Raji (cell line): ENCODE data around the gene EZH1.

Source experiments
- POLR2A ChIP-seq: IDR thresholded peaks from 2 replicates; pipeline ENCODE4 v1.6.1; 2011; ENCODE audit warnings: low read depth, low read length, control low read depth; ENCODE audit not compliant: insufficient read depth

EZH1 gene

DNA sequence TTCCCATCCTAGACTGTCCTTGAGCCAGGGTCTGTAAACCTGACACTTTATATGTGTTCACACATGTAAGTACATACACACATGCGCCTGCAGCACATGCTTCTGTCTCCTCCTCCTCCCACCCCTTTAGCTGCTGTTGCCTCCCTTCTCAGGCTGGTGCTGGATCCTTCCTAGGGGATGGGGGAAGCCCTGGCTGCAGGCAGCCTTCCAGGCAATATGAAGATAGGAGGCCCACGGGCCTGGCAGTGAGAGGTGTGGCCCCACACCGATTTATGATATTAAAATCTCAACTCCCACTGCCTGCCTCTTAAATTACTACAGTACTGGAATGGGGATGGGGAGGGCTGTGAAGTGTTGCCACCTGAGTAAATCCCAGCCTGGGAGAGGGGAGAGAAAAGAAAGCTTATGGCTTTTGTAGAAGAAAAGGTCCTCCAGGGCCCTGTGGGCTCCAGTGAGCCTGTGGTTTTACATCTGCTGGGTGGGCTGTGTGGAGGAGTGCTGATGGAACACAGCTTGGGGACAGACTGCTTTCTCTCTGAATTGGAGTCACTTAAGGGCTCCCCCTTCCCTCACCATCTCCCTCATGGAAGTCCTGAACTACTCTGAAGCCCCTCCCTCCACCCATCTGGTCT, 34.6 kb upstream of the EZH1 start:
- TF ChIP-seq POLR2A, result no peak

- no peak for TF ChIP-seq POLR2A
Observed at GRCh38 chr17:42778570-42778969, 33.7 kb upstream of the EZH1 start.

DNA sequence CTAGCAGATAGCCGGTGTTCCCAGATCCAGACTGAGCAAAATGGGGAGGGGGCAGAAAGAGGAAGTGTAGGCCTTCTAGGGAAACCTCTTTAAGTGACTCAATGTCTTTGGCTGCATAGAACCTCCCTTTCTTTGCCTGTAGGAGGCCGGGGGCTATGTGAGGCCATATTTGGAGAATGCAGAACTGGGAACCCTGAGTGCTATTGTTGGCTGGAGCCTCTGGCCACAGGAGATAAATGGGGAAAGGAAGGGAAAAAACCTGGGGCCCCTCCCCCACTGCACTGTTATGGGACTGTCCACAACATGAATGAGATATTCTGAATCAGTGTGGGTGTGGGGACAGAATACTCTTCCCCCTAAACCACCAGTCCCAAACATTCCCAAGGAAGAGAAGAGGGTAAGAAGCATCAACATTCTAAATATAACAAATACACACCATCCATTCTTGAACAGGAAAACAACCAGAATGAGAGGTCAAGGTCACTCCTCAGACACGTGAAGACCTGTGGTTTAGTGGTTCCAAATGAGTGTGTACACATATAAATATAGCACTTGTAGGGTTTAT, 30.8 kb upstream of the EZH1 start:
- no peak for TF ChIP-seq POLR2A

GRCh38 chr17:42774066-42774745, 29.4 kb upstream of the EZH1 start:
- no peak for TF ChIP-seq POLR2A

DNA sequence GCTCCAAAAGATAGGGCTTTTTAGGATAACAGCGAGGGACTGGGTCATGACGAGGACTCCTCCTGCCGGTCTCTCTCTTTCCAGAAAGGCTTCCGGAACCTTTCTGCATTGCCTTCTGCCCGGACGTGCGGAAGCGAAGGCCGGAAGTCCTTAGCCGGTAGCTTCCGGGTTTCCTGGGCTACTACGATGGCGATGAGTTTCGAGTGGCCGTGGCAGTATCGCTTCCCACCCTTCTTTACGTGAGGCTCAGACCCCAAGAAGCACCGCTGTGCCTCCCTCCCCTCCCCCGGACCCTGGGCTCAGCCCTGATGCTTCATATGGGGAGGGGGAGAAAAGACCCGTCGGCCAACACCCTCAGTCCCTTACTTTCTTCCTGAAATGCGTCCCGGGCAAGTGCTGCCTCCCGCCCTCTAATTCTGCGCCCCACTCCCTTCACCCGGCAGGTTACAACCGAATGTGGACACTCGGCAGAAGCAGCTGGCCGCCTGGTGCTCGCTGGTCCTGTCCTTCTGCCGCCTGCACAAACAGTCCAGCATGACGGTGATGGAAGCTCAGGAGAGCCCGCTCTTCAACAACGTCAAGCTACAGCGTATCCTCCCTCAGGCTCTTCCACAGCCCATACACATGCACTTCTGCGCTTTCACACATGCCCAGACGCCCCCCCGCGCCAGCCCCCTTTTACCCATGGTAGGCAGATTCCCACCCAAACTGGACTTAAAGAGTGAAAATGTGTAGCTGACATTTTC, 28.6 kb upstream of the EZH1 start, which contains the start of gene VPS25:
VPS25 (plus strand) TSS at position 160 of the 746 bp plus-strand sequence; CDS start at position 187, 27 bp downstream.
- TF ChIP-seq POLR2A, result peak; percentile 97

DNA sequence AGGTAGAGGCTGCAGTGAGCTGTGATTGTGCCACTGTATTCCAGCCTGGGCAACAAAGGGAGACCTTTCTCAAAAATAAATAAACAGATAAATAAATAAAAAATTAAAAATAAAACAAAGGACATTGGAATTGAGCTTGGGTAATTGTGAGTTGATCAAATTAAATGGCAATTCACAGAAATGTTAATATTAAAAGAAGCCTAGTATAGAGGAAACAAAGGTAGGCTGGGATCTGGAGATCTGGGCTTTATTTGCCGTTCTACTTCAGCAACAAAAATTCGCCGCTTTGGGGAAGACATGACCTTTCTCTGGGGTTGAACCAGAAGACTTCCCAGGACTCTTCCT, 28.1 kb upstream of the EZH1 start:
- no peak for TF ChIP-seq POLR2A

DNA sequence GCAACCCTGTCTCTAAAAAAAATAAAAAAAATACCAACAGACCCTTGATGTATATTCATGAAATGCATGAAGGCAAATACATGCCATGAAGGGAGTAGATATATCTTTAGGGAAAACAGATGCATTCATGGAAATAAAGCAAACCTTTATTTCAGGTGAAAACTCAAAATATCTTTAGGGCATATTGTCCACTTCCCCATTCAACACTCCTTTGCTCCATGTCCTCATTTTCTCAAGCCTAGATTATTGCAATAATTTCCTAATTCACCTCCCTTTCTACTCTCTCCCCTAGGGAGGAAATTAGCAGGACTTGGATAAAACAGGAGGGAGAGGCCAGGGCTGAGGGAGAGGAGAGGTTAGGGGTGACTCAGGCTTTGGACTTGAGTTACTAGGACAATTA, 22.7 kb upstream of the EZH1 start:
- no peak for TF ChIP-seq POLR2A

GRCh38 chr17:42766124-42766523, 21.3 kb upstream of the EZH1 start:
- TF ChIP-seq POLR2A, result no peak

DNA sequence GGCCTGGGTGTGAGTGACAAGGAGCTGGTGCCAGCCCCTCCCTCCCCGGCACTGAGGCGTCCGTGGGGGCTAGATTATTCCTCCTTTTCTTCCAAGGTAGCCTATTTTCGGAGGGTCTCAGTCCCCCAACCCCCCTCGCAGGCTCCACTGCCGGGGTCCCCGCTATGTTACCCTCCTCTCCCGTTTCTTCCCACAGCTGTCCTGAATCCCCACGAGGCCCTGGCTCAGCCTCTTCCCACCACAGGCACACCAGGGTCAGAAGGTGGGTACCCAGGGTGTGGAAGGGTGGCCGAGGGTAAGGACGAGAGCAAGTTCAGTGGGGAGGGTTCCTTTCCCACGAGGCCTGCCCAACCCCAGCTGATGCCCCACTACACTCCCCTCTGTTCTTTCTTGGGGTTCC, 16.8 kb upstream of the EZH1 start:
- no peak for TF ChIP-seq POLR2A

- TF ChIP-seq POLR2A, result no peak
Observed at GRCh38 chr17:42760652-42761581, 16.1 kb upstream of the EZH1 start, which contains the start of gene RAMP2. Gene RAMP2 (plus strand): TSS chr17:42761227. CDS start chr17:42761262, 35 bp downstream.

DNA sequence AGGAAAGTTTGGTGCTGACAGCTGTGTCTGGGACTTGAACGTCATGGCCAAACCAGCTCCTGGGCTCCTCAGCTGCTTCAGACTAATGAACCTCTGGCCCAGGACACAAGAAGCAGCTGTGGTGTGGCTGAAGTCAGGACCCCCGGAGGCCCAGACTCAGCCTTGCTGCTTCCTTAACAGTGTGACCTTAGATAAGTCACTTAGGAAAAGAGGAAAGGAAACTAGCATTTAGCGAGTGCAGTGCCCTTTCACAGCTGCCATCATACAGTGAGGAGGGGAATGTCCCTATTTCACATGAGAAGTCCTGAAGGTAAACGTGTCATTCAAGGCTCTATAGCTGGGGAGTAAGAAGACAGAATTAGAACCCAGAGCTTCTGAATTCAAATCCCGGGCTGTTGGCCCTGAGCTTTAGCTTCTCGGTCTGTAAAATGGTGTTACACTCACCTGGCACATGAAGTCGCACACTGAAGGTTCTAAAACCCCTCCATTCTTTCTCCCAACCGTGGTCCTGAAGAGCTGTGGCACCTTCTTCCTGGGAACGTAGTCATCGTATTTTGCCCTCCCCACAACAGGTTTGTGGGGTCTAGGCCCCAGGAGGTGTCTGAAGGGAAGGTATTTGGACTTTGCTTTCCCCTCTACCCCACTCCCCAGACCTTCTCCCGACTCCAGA, 15.3 kb upstream of the EZH1 start:
- TF ChIP-seq POLR2A, result no peak

GRCh38 chr17:42754782-42755181, 9.9 kb upstream of the EZH1 start:
- no peak for TF ChIP-seq POLR2A

DNA sequence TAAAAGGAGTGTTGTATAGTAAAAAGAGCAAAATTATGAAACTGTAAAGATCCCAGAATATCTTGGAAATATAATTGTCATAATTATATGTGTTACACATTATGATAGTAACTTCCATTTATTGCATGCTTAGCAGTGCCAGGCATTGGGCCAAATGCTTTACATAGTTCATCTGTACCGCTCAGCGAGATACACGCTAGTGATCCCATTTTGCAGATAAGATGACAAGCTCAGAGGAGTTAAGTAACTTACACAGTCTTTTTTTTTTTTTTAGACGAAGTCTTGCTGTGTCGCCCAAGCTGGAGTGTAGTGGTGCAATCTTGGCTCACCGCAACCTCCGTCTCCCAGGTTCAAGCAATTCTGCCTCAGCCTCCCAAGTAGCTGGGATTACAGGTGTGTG, 6.8 kb upstream of the EZH1 start:
- TF ChIP-seq POLR2A, result no peak

- no peak for TF ChIP-seq POLR2A
Observed at GRCh38 chr17:42750739-42751344, 6.0 kb upstream of the EZH1 start.
